ENCODE data around the gene APEX2. TPM values are rescaled to one million over a fixed set of nuclear protein-coding genes. Genes with fewer than 3 reads are reported as not detected.
A peak's percentile ranks its signal among the peaks of the same experiment; 100 is the strongest.

The APEX2 gene
- total RNA-seq, 1 experiment from 2014 or later, result 10.8 TPM

DNA sequence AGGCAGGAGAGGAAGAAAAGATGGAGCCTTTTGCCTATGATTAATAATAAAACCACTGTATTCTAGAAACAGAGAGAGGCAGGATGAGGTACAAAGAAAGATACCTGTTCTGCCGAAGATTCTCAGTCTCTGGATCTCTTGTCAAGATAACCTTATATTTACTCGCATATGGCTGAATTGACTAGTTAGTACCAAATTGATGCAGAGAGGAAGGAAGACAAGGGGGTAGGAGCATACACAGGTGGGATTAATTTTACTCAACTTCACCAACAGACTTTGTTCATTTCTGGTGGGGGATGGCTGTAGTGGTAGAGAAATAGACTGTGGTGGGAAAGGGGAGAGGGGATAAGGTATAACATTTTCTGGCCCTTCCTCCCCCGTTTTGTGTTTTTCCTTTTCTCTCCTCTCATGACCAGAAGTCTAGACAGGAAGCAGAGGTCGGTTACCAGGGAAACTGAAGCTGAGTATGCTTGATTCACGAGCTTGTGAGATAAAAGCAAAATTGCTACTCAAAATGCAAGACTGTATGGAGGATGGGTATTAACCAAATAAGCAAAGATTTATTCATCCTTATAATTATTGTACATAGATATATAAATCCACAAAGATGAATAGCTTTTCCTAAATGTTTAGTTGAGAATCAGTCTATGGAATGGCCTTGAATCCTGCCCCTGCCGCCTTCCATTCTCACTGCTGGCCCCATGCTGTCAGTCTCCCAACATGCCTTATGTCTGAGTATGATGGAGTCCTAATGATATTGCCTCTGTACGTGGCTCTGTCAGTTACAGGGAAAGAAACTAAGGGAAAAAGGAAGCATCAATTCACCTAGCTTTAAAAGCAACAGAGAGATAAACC lies 56.9 kb downstream of the APEX2 start:
- no peak for DNase-seq
- H3K9ac ChIP-seq (ENCODE audit: low read length), result no peak overlapping the region

DNA sequence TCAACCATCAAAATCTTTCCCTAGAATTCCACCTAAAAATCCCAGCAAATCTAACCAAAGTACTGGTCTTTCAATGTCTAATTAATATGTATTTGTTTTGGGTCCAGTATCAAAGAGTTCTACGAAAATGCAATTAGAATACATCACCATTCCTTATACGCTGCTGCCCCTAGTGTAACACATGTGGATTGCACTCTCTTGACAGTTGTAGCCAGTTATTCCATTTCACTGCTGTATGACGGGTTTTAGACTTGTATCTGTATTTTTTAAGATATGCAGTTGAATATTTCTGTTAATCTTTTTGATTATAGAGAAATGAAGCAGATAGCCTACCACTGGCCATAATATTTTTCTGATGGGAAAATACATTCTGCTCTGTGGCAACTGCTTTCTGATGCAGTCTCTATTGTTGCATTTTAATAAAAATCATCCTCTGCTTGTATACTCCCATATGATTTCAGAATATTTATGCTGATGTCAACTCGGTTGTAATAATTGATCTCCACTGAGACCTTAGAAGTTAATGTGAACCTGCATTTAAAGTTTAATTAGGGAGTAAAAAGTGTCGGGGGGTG lies 57.6 kb downstream of the APEX2 start:
- no peaks in the 10 kb centered on the region for H3K79me2 ChIP-seq (ENCODE audit: low read length)
- no peaks in the 10 kb centered on the region for H3K36me3 ChIP-seq (ENCODE audit: insufficient read depth, low read length)
- no peak overlapping the region for H3K9ac ChIP-seq (ENCODE audit: low read length)
- no peak overlapping the region for H2AFZ ChIP-seq (ENCODE audit: low read length)
- H3K9me3 ChIP-seq (ENCODE audit: low read length), result no peaks in the 10 kb centered on the region
- H3K27ac ChIP-seq (ENCODE audit: low read length), result no peak overlapping the region
- no peak overlapping the region for H3K4me3 ChIP-seq (ENCODE audit: low read length)
- H4K20me1 ChIP-seq (ENCODE audit: insufficient read depth, low read depth, low read length), result no peaks in the 10 kb centered on the region
- DNase-seq, result peak; percentile 75
- H3K4me2 ChIP-seq (ENCODE audit: low read depth, low read length, poor library complexity, severe bottlenecking), result no peak overlapping the region
- no peaks in the 10 kb centered on the region for H3K9me2 ChIP-seq (replicated peaks; ENCODE audit: insufficient read depth, low read length)
- H3K27me3 ChIP-seq (ENCODE audit: low read length), result no peaks in the 10 kb centered on the region
- no peaks in the 10 kb centered on the region for H3K4me1 ChIP-seq (ENCODE audit: low read length)

More for the DNA sequence above, 56.9 kb downstream of the APEX2 start:
- no peak overlapping the region; the same call in 1 of the 2 replicates for H2AFZ ChIP-seq (ENCODE audit: low read length)
- H3K27me3 ChIP-seq (ENCODE audit: low read length), result no peaks in the 10 kb centered on the region
- H3K4me2 ChIP-seq (ENCODE audit: low read depth, low read length, poor library complexity, severe bottlenecking), result no peak overlapping the region
- H4K20me1 ChIP-seq (ENCODE audit: insufficient read depth, low read depth, low read length), result no peaks in the 10 kb centered on the region
- H3K36me3 ChIP-seq (ENCODE audit: insufficient read depth, low read length), result no peaks in the 10 kb centered on the region
- no peaks in the 10 kb centered on the region for H3K4me1 ChIP-seq (ENCODE audit: low read length)
- no peaks in the 10 kb centered on the region for H3K9me3 ChIP-seq (ENCODE audit: low read length)
- no peak overlapping the region for H3K4me3 ChIP-seq (ENCODE audit: low read length)
- H3K27ac ChIP-seq (ENCODE audit: low read length), result no peak overlapping the region
- no peaks in the 10 kb centered on the region for H3K79me2 ChIP-seq (ENCODE audit: low read length)
- H3K9me2 ChIP-seq (replicated peaks; ENCODE audit: insufficient read depth, low read length), result no peaks in the 10 kb centered on the region

Other genes with a start within 250 kb of the APEX2 start
- gene ITIH6, start 202.1 kb upstream of the APEX2 start, total RNA-seq (2014; rRNA removed; shearing (Covaris generic); ENCODE audit: low replicate concordance), result not detected in 2 replicates
- gene MAGED2, start 192.6 kb upstream of the APEX2 start, total RNA-seq (2014; rRNA removed; shearing (Covaris generic); ENCODE audit: low replicate concordance), result 36.5 and 52.2 TPM in 2 replicates
- gene TRO, start 79.5 kb upstream of the APEX2 start, total RNA-seq (2014; rRNA removed; shearing (Covaris generic); ENCODE audit: low replicate concordance), result not detected in 2 replicates
- gene PFKFB1, start 6.2 kb upstream of the APEX2 start, total RNA-seq (2014; rRNA removed; shearing (Covaris generic); ENCODE audit: low replicate concordance), result 0.22 and 0.25 TPM in 2 replicates
- gene ALAS2, start 30.6 kb downstream of the APEX2 start, total RNA-seq (2014; rRNA removed; shearing (Covaris generic); ENCODE audit: low replicate concordance), result not detected in 2 replicates
- gene PAGE2B, start 74.7 kb downstream of the APEX2 start, total RNA-seq (2014; rRNA removed; shearing (Covaris generic); ENCODE audit: low replicate concordance), result not detected in 2 replicates
- not detected in 2 replicates for gene PAGE2, start 88.7 kb downstream of the APEX2 start, total RNA-seq (2014; rRNA removed; shearing (Covaris generic); ENCODE audit: low replicate concordance)
- not detected in 2 replicates for gene PAGE5, start 220.0 kb downstream of the APEX2 start, total RNA-seq (2014; rRNA removed; shearing (Covaris generic); ENCODE audit: low replicate concordance)